Stimulated activated CD8-positive, alpha-beta memory T cell treated with anti-CD3 and anti-CD28 coated beads, Interleukin-15, amount 100 ng/mL, for 24 hours (primary cell): Measurements from ENCODE around the gene GALNTL6.
"Not testable (repeated sequence)": the region's sequence is repeated elsewhere in the genome, so short reads cannot be mapped to it uniquely, and the experiment has no call there.

Experiments used
- DNase-seq: peaks from one replicate; pipeline ENCODE4 v3.0.0-alpha.2; 2020; ENCODE audit warnings: low read depth

GALNTL6 gene

GRCh38 chr4:172946503-172946902, 1133.3 kb downstream of the GALNTL6 start:
- no peak for DNase-seq

- no peak for DNase-seq
Measured at GRCh38 chr4:172947594-172947993, 1134.4 kb downstream of the GALNTL6 start.

- DNase-seq, result no peak
Measured at GRCh38 chr4:172950990-172951389, 1137.8 kb downstream of the GALNTL6 start.

- no peak for DNase-seq
Measured at GRCh38 chr4:172951679-172952451, 1138.7 kb downstream of the GALNTL6 start.

GRCh38 chr4:172953896-172954568, 1140.8 kb downstream of the GALNTL6 start:
- DNase-seq, result no peak

- DNase-seq, result not testable (repeated sequence)
Measured at GRCh38 chr4:172956340-172956739, 1143.1 kb downstream of the GALNTL6 start.

- DNase-seq, result no peak
Measured at GRCh38 chr4:172957216-172957615, 1144.0 kb downstream of the GALNTL6 start.

GRCh38 chr4:172962564-172963353, 1149.6 kb downstream of the GALNTL6 start:
- DNase-seq, result no peak

- no peak for DNase-seq
Measured at GRCh38 chr4:172963498-172964294, 1150.5 kb downstream of the GALNTL6 start.

- DNase-seq, result not testable (repeated sequence)
Measured at GRCh38 chr4:172970189-172970588, 1157.0 kb downstream of the GALNTL6 start.

- no peak for DNase-seq
Measured at GRCh38 chr4:172974586-172974985, 1161.4 kb downstream of the GALNTL6 start.

GRCh38 chr4:172975651-172976229, 1162.5 kb downstream of the GALNTL6 start:
- no peak for DNase-seq

- not testable (repeated sequence) for DNase-seq
Measured at GRCh38 chr4:172977491-172978041, 1164.4 kb downstream of the GALNTL6 start.

GRCh38 chr4:172978848-172979247, 1165.6 kb downstream of the GALNTL6 start:
- DNase-seq, result no peak

GRCh38 chr4:172979332-172979731, 1166.1 kb downstream of the GALNTL6 start:
- DNase-seq, result no peak

GRCh38 chr4:172980219-172980618, 1167.0 kb downstream of the GALNTL6 start:
- DNase-seq, result no peak

GRCh38 chr4:172982151-172982590, 1169.0 kb downstream of the GALNTL6 start:
- DNase-seq, result no peak

GRCh38 chr4:172983014-172983413, 1169.8 kb downstream of the GALNTL6 start:
- no peak for DNase-seq

- DNase-seq, result no peak
Measured at GRCh38 chr4:172983631-172984030, 1170.4 kb downstream of the GALNTL6 start.

- no peak for DNase-seq
Measured at GRCh38 chr4:172985552-172985951, 1172.3 kb downstream of the GALNTL6 start.

GRCh38 chr4:172986114-172986513, 1172.9 kb downstream of the GALNTL6 start:
- no peak for DNase-seq
